NCI-H1105 treated with DMSO at 0.1 percent for 48 hours (cell line): ENCODE measurements around the gene TRIP10.
"Not testable (repeated sequence)": the region's sequence is repeated elsewhere in the genome, so short reads cannot be mapped to it uniquely, and the experiment has no call there.

Source experiments
- DNase-seq: peaks from one replicate; lab custom pipeline; 2025; lab: John Stamatoyannopoulos, UW

The TRIP10 gene

GRCh38 chr19:6743714-6744380 lies 4.4 kb downstream of the TRIP10 start:
- no peak for DNase-seq

GRCh38 chr19:6744381-6745301 lies 5.2 kb downstream of the TRIP10 start:
- DNase-seq = peak; percentile 45

GRCh38 chr19:6745965-6746364 lies 6.5 kb downstream of the TRIP10 start:
- DNase-seq = no peak

- DNase-seq = not testable (repeated sequence)
These were observed 9.1 kb downstream of the TRIP10 start for GRCh38 chr19:6748543-6748942.

GRCh38 chr19:6750062-6750461 lies 10.6 kb downstream of the TRIP10 start:
- DNase-seq = no peak

- DNase-seq = no peak
These were observed 11.7 kb downstream of the TRIP10 start for GRCh38 chr19:6751189-6751588.

- DNase-seq = no peak
These were observed 13.0 kb downstream of the TRIP10 start for GRCh38 chr19:6752256-6753177.

GRCh38 chr19:6753178-6754031 lies 13.9 kb downstream of the TRIP10 start:
- DNase-seq = no peak

- no peak for DNase-seq
These were observed 14.7 kb downstream of the TRIP10 start for GRCh38 chr19:6754136-6754535.

- DNase-seq = no peak
These were observed 15.4 kb downstream of the TRIP10 start for GRCh38 chr19:6754653-6755463.

- no peak for DNase-seq
These were observed 21.1 kb downstream of the TRIP10 start for GRCh38 chr19:6760606-6761005.

GRCh38 chr19:6761053-6761676 lies 21.7 kb downstream of the TRIP10 start:
- no peak for DNase-seq

GRCh38 chr19:6762253-6762797 lies 22.8 kb downstream of the TRIP10 start:
- DNase-seq = not testable (repeated sequence)

- DNase-seq = peak; percentile 52
These were observed 26.4 kb downstream of the TRIP10 start for GRCh38 chr19:6765738-6766356.

- DNase-seq = no peak
These were observed 27.0 kb downstream of the TRIP10 start for GRCh38 chr19:6766357-6767080.

GRCh38 chr19:6767081-6767356 lies 27.5 kb downstream of the TRIP10 start:
- DNase-seq = peak; percentile 12

- peak; percentile 29 for DNase-seq
These were observed 28.1 kb downstream of the TRIP10 start, which contains the start of gene SH2D3A for GRCh38 chr19:6767357-6768235. Gene SH2D3A (minus strand): TSS chr19:6767435. CDS start chr19:6763748, 3,687 bp downstream.
